Activated CD8-positive, alpha-beta memory T cell treated with anti-CD3 and anti-CD28 coated beads for 48 hours (primary cell): ENCODE measurements around the gene TMEM238L.
"Not testable (repeated sequence)": the region's sequence is repeated elsewhere in the genome, so short reads cannot be mapped to it uniquely, and the experiment has no call there.

Source experiments
- DNase-seq, 3 experiments: peaks; one replicate each; pipeline ENCODE4 v3.0.0-alpha.2; 2020; ENCODE audit warnings: low read depth in 2 of 3, low spot score in 2 of 3

TMEM238L gene, protein sequence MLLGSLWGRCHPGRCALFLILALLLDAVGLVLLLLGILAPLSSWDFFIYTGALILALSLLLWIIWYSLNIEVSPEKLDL

GRCh38 chr17:10803830-10804475, at the start of gene TMEM238L:
Gene TMEM238L, minus strand, starts transcription at chr17:10804099. Its CDS starts 136 bp downstream, at chr17:10803963.
- no peak for DNase-seq

GRCh38 chr17:10846636-10847035, 42.7 kb upstream of the TMEM238L start:
- DNase-seq, result not testable (repeated sequence)

- no peak for DNase-seq
Observed at GRCh38 chr17:10845388-10845751, 41.5 kb upstream of the TMEM238L start.

DNA sequence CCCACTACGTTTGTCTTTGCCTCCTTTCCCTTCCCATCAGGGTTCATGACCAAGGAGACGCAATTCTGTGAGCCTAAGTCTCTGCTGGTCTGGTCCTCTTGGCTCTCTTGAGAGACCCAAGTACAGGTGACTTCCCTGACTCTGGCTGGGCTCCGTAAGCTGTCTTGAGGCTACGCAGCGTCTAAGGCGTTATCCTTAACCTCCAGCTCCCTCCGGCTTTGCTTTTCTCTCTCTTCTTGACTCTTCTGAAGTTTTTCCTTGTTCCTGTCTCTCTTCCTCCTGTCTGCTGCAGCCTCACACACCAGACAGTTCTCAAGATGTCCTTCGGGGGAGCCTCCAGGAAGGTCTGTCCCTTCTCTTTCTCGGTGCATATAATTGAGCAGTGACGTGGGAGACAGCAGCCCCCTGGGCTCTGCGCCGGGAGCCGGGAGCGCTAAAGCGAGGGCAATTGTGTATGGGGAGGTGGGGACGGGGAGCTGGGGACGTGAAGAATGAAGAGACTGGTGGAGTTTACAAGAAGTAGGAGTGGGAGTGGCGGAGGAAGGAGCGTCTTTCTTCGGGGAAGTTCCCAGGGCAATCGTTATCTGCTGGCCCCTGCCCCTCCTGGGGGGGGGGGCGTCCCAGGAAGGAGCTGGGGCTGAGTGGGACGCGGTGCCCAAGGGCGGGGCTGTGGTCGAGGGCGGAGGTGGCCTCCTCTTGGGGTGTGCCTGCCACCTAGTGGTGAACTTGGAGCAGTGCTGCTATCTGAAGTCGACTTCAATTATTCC, 40.9 kb upstream of the TMEM238L start:
- DNase-seq, result peak; percentile 29 to 36 (median 31)

DNA sequence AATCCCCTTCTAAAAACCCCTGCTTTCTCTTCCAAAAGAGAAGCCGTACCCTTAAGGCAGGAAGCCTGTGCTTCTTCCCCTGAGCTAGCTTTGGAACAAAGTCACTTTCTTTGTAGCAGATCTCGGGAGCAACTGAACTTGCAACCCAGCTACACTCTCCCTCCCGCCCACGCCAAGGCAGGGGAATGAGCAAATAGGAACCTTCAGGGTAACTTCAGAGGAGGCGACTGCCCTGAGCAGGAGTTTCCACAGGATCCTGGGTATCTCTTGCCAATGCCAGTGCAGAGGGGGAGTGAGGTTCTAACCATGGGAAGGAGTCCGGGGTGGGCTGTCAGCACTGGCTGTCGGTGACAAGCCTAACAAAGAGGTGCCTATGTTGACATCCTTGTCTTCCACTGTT, 39.9 kb upstream of the TMEM238L start:
- no peak for DNase-seq

DNA sequence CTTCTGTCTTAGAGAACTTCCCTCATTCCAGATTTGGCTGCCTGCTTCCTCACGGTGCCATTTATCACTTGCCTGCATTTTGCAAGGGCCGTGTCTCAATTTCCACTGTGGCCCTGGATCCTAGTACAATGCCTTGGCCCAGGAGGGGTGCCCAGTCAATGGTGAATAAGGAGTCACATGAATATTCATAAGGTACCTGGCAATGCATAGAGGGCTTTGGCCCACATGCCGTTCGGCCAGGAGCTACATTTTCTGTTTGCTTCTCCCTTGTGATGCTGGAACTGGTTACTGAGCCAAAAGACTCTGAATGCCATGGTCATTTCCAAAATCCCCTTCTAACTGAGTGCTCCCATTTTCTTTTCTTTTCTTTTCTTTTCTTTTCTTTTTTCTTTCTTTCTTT, 38.8 kb upstream of the TMEM238L start:
- no peak for DNase-seq

DNA sequence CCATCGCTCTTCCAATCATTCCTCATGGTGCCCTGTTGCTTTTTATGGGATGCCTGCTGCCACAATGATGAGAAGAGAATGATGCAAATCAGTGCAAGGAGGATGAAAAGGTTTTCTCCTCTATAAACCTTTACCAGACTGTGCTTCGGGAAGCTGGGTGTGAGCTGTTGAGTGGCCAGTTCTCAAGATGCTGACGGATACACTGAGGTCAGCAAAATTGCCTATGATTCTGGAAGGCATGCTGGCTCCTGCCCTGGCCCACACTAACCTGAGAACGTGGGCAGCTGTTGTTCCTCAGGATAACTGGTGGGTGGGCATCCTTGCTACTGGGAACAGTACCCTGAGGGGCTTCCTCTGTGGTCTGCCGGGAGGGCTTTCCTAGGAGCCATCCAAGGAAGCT, 34.8 kb upstream of the TMEM238L start:
- DNase-seq, result no peak

GRCh38 chr17:10837921-10838320, 34.0 kb upstream of the TMEM238L start, which contains the start of gene PIRT:
Gene PIRT, minus strand, starts transcription at chr17:10838087. Its CDS starts 12,442 bp downstream, at chr17:10825645.
- no peak for DNase-seq

- no peak for DNase-seq
Observed at GRCh38 chr17:10836966-10837590, 33.2 kb upstream of the TMEM238L start.

DNA sequence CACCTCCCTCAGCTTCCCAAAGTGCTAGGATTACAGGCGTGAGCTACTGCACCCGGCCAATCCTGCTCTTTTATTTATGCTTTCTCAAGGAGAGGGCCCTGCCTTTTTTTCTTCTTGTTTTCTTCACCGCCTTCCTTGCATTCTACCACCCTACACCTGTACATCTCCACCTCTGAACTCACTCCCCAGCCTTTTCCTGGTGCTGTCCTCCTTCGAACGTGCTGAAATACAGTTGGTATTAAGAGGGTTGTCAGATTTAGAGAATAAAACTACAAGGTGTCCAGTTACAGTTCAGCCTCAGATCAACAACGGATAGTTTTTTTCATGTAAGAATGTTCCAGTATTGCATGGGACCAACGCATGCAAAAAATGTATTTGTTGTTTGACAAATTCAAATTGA, 32.2 kb upstream of the TMEM238L start:
- no peak for DNase-seq

- DNase-seq, result no peak
Observed at GRCh38 chr17:10831696-10832095, 27.8 kb upstream of the TMEM238L start.

GRCh38 chr17:10827898-10828552, 24.1 kb upstream of the TMEM238L start:
- no peak for DNase-seq

DNA sequence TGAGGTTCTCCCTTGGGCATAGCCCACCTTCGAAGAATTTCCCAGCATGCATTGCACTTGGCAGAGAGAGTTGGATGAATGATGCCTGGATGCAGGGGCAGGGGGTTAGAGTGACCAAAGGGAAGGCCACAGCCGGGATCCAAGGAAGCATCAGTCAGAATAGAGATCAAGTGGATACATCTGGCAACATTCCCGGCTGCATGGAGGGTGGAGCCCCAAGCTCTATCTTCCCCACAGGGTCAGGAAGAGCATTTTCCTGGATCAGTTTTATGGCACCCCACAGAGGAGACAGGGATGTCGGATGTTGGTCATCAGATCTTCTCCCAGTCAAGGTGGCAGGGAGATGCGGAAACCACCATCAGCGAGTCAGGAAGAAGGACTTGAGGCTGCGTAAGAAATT, 21.0 kb upstream of the TMEM238L start:
- DNase-seq, result no peak

GRCh38 chr17:10821770-10822169, 17.9 kb upstream of the TMEM238L start:
- no peak for DNase-seq

GRCh38 chr17:10821054-10821453, 17.2 kb upstream of the TMEM238L start:
- no peak for DNase-seq

GRCh38 chr17:10815319-10815718, 11.4 kb upstream of the TMEM238L start:
- DNase-seq, result no peak

GRCh38 chr17:10814075-10814474, 10.2 kb upstream of the TMEM238L start:
- no peak for DNase-seq

GRCh38 chr17:10812674-10813073, 8.8 kb upstream of the TMEM238L start:
- DNase-seq, result no peak

- no peak for DNase-seq
Observed at GRCh38 chr17:10809605-10810004, 5.7 kb upstream of the TMEM238L start.

GRCh38 chr17:10807704-10808128, 3.8 kb upstream of the TMEM238L start:
- DNase-seq, result no peak

DNA sequence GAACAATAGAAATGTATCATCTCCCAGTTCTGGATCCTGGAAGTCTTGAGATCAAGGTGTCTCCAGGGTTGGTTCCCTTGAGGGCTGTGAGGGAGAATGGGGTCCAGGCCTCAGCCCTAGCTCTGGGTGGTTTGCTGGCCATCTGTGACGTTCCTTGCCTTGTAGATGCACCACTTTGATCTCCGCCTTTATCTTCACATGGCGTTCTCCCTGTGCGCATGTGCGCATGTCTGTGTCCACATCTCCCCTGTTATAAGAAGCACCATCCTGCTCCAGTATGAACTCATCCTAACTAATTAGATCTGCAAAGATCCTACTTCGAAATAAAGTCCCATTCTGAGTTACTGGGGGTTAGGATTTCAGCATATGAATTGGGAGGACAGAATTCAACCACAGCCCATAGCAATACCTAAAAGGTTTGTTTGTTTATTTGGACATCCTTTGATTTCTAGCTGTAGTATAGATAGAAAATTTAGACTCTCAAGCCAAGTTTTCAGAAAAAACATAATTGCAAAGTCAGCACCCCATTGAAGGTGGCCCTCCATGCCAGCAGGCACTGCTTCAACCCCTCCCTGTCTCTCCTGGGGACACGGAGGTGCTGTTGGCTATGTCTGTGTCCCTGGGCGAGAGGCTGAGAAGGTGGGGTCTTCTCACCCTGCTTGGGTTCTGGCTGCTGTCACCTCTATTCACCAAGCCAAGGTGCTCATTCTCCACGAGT, 2.8 kb upstream of the TMEM238L start:
- no peak for DNase-seq
